Mesothelial cell of epicardium (in vitro differentiated cells): ENCODE data around the gene WAPL. TPM values are rescaled to one million over a fixed set of nuclear protein-coding genes. Genes with fewer than 3 reads are reported as not detected.
A peak's percentile ranks its signal among the peaks of the same experiment; 100 is the strongest.

Source experiments
- DNase-seq, 2 experiments: peaks; one replicate each; pipeline ENCODE4 v3.0.0; 2021; ENCODE audit warnings: low spot score in 2 of 2; ENCODE audit not compliant: unreplicated experiment in 2 of 2
- H3K27ac Mint-ChIP-seq: 2 replicates; pipeline ENCODE4 v1.8.0; 2021; ENCODE audit warnings: mixed read lengths
- H3K27me3 Mint-ChIP-seq: 2 replicates; pipeline ENCODE4 v1.8.0; 2021; ENCODE audit warnings: low read depth, mixed read lengths
- H3K36me3 Mint-ChIP-seq: 2 replicates; pipeline ENCODE4 v1.8.0; 2021; ENCODE audit warnings: mixed read lengths
- H3K4me1 Mint-ChIP-seq: 2 replicates; pipeline ENCODE4 v1.8.0; 2021; ENCODE audit warnings: mixed read lengths
- H3K4me3 Mint-ChIP-seq: 2 replicates; pipeline ENCODE4 v1.8.0; 2021; ENCODE audit warnings: mild to moderate bottlenecking, moderate library complexity, mixed read lengths
- H3K9me3 Mint-ChIP-seq: 2 replicates; pipeline ENCODE4 v1.8.0; 2021; ENCODE audit warnings: mixed read lengths
- total RNA-seq: library from RNA; stranded (reverse); gene quantifications from 3 replicates; pipeline ENCODE4 v1.2.1, GENCODE V29; 2021
- TF ChIP-seq, protein P1 (sequence below): fragments of 200-600 bp; sonication (generic); IDR thresholded peaks from one replicate; pipeline ENCODE4 v1.5.0; 2021; ENCODE audit warnings: antibody characterized with exemption; ENCODE audit not compliant: unreplicated experiment

The WAPL gene
- total RNA-seq, 1 donor from 2014 or later = 43.4 TPM

DNA sequence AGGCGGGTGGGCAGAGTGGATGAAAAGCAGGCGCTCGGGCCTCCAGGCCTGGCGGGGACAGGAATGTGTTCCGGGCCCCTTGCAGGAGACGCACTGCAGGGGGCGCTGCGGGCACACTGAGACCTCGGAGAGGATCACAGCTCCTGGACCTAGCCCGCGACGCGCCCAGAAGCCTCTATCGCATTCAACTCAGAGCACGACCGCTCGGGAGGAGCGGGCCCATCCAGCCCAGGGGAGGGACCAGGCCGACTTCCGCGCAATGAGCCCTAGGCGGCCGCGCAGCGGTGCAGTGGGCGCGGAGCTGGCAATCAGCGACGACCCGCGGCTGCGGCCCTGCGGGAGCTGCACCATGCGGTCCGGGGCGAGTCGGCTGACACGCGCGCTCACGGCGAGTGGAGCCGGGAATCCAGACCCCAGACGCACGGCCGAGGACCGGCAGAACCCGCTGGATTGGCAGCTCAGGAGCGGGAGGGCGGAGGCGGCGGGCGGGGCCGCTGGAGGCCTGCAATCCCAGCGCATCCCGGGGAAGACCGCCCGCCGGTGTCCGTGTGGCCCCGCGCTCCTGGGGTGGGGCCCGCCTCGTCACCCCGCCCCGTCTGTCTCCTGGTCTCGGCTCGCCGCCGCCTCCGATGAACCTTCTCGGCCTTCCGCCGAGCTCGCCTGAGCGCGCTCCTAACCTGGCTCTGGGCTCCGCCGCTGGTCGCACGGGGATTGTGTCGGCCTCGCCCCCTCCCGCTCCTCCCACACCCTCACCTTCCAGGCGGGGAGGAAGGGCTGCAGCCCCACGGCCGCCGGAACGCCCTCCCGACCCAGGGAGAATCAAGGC, 121.5 kb downstream of the WAPL start:
- Mint-ChIP-seq H3K27ac (peak overlapping the region; percentile 59), H3K27me3 (peaks cover 75% of the 10 kb centered on the region), H3K4me1 (peaks cover 19% of the 10 kb centered on the region), H3K36me3 (no peaks in the 10 kb centered on the region), H3K9me3 (peaks cover 5% of the 10 kb centered on the region), H3K4me3 (peak overlapping the region; percentile 71)
- peak; percentile 88 to 96 for DNase-seq
- TF ChIP-seq, protein P1, sequence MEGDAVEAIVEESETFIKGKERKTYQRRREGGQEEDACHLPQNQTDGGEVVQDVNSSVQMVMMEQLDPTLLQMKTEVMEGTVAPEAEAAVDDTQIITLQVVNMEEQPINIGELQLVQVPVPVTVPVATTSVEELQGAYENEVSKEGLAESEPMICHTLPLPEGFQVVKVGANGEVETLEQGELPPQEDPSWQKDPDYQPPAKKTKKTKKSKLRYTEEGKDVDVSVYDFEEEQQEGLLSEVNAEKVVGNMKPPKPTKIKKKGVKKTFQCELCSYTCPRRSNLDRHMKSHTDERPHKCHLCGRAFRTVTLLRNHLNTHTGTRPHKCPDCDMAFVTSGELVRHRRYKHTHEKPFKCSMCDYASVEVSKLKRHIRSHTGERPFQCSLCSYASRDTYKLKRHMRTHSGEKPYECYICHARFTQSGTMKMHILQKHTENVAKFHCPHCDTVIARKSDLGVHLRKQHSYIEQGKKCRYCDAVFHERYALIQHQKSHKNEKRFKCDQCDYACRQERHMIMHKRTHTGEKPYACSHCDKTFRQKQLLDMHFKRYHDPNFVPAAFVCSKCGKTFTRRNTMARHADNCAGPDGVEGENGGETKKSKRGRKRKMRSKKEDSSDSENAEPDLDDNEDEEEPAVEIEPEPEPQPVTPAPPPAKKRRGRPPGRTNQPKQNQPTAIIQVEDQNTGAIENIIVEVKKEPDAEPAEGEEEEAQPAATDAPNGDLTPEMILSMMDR = peak; percentile 83

DNA sequence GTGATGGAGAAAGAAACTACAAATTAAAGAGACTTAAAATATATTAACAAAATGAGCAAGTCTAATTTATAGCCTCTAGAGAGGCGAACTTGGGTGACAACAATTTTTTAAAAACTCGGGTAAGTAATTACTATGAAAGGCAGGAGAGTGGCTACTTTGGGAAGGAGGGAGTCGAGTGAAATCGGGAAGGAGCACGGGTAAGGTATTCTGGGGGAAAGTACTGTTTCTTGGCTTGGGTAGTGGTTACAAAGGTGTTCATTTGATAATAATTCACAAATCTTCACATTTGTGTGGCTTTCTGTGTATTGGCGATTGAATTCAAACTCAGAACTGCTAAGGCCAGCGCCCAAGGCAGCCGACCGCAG, 122.1 kb downstream of the WAPL start:
- H3K27ac Mint-ChIP-seq = peak overlapping the region; percentile 59
- TF ChIP-seq, protein P1 = no peak
- DNase-seq = no peak
- no peaks in the 10 kb centered on the region for H3K36me3 Mint-ChIP-seq
- H3K4me3 Mint-ChIP-seq = peak overlapping the region; percentile 71
- H3K4me1 Mint-ChIP-seq = peaks cover 19% of the 10 kb centered on the region
- peaks cover 4% of the 10 kb centered on the region for H3K9me3 Mint-ChIP-seq
- H3K27me3 Mint-ChIP-seq = peaks cover 75% of the 10 kb centered on the region

DNA sequence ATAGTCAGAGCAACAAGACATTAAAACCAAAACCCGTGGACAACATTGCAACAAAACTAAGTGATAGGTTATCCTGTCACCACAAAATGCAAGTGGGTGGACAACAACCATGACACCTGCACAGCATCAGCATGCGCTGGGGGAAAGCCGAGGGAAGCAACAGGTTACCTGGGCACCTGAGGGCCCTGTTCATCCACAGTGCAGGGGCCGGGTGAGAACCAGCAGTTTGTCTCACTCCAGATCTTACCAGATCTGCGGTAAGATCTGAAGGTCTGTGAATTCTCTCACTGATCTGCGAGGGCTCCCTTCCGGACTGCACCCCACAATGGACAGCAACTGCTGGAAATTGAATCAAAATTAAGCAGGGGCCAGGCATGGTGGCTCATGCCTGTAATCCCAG, 124.5 kb downstream of the WAPL start:
- Mint-ChIP-seq H3K27ac (no peak overlapping the region), H3K4me3 (no peak overlapping the region), H3K36me3 (no peaks in the 10 kb centered on the region), H3K27me3 (peaks cover 77% of the 10 kb centered on the region), H3K9me3 (no peaks in the 10 kb centered on the region), H3K4me1 (peaks cover 15% of the 10 kb centered on the region)
- no peak for DNase-seq
- TF ChIP-seq, protein P1 = no peak

DNA sequence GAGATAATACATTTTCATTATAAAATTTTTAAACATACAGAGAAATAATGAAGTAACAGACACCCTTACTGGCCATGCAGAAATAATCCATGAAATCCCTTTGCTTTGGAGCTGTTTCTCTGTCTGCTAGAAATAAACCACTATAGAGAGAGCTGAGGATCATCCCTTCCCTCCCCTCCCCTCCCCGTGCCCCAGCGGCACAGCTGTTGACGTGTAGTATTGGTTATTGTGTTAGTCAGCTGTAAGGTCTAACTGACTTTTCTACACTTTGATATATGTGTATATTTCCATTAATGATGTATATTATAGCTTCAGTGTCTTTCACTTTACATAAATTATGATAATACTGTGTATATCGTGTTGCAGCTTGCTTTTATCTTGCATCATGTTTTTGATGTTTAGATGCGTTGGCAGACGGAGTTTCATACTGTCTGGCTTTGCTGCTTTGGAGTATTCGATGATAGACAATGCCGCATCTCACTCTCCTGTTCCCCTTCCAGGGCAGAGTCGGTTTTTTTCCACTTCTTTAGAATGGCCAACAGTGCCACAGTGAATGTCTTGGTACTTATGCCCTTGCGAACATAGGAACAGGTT, 127.6 kb downstream of the WAPL start:
- Mint-ChIP-seq H3K4me1 (peaks cover 3% of the 10 kb centered on the region), H3K36me3 (no peaks in the 10 kb centered on the region), H3K27me3 (peaks cover 81% of the 10 kb centered on the region), H3K27ac (no peak overlapping the region), H3K4me3 (no peak overlapping the region), H3K9me3 (no peaks in the 10 kb centered on the region)
- TF ChIP-seq, protein P1 = no peak
- DNase-seq = no peak

DNA sequence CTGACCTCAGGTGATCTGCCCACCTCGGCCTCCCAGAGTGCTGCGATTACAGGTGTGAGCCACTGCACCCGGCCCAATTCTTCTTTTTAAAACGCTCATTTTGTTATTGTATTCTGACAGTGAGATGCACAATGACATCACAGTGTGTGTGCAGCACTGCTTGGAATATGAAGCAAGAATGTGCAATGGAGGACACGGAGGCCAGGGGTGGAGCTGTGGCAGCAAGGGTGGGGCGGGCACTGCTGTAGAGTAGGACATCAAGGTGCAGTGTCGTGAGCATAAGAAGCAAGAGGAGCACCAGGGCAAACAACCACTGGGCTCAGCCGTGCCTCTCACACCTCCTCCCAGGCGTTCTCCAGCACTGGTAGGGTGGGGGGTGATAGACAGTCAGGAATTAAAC, 128.2 kb downstream of the WAPL start:
- no peak overlapping the region for H3K27ac Mint-ChIP-seq
- no peaks in the 10 kb centered on the region for H3K9me3 Mint-ChIP-seq
- peaks cover 79% of the 10 kb centered on the region for H3K27me3 Mint-ChIP-seq
- TF ChIP-seq, protein P1 = no peak
- peaks cover 3% of the 10 kb centered on the region for H3K4me1 Mint-ChIP-seq
- no peak for DNase-seq
- no peak overlapping the region for H3K4me3 Mint-ChIP-seq
- no peaks in the 10 kb centered on the region for H3K36me3 Mint-ChIP-seq
